ENCODE results near the gene ATP13A2. TPM values are rescaled to one million over a fixed set of nuclear protein-coding genes. Genes with fewer than 3 reads are reported as not detected.

The ATP13A2 gene
- total RNA-seq, 1 experiment from 2014 or later = 61.3 TPM

DNA sequence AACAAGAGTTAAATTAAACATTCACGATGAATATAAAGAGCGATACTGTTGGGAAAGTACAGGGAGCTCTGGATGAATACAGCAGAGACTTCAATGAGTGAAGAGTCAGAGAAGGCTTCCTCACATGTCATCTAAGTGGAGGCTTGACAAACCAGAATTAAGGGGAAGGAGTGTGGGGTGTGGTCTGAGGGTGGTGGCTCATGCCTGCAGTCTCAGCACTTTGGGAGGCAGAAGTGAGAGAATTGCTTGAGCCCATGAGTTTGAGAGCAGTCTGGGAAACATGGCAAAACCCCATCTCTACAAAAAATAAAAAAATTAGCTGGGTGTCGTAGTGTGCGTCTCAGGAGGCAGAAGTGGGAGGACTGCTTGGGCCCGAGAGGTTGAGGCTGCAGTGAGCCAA, 33.4 kb upstream of the ATP13A2 start:
- no TSS peak for BruUV-seq (replicated peaks)
- POLR2A ChIA-PET = interaction anchor here (0.7 to 2.6 kb wide), 3 partner anchors 17 to 221 kb away, joined by 3 to 9 read pairs (median 5); no protein-coding TSS in a partner anchor
- no peaks in the 10 kb centered on the region for H3K9me3 Mint-ChIP-seq (ENCODE audit: unreplicated experiment)
- H3K27me3 Mint-ChIP-seq (ENCODE audit: insufficient read depth, unreplicated experiment) = no peaks in the 10 kb centered on the region
- intact Hi-C loops (cut with micrococcal nuclease) = loop anchor here (5.0 kb wide), 2 partner anchors 33 to 133 kb away; partner anchors contain the start of gene ATP13A2
- no peak overlapping the region for H3K4me3 Mint-ChIP-seq (ENCODE audit: unreplicated experiment)
- H3K36me3 Mint-ChIP-seq (ENCODE audit: insufficient read depth, unreplicated experiment) = peaks cover 81% of the 10 kb centered on the region
- H3K4me1 Mint-ChIP-seq (ENCODE audit: insufficient read depth, unreplicated experiment) = peaks cover 11% of the 10 kb centered on the region
- no peak for DNase-seq (ENCODE audit: unreplicated experiment)
- TF ChIP-seq, protein P1, sequence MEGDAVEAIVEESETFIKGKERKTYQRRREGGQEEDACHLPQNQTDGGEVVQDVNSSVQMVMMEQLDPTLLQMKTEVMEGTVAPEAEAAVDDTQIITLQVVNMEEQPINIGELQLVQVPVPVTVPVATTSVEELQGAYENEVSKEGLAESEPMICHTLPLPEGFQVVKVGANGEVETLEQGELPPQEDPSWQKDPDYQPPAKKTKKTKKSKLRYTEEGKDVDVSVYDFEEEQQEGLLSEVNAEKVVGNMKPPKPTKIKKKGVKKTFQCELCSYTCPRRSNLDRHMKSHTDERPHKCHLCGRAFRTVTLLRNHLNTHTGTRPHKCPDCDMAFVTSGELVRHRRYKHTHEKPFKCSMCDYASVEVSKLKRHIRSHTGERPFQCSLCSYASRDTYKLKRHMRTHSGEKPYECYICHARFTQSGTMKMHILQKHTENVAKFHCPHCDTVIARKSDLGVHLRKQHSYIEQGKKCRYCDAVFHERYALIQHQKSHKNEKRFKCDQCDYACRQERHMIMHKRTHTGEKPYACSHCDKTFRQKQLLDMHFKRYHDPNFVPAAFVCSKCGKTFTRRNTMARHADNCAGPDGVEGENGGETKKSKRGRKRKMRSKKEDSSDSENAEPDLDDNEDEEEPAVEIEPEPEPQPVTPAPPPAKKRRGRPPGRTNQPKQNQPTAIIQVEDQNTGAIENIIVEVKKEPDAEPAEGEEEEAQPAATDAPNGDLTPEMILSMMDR (IDR thresholded peaks at IDR 0.05; ENCODE audit: unreplicated experiment) = no peak
- CTCF ChIA-PET = interaction anchor here (0.6 to 6.9 kb wide), 9 partner anchors 15 to 189 kb away, joined by 3 to 56 read pairs (median 4); no protein-coding TSS in a partner anchor
- peak overlapping the region; percentile 72 for H3K27ac Mint-ChIP-seq (ENCODE audit: low read depth, unreplicated experiment)

DNA sequence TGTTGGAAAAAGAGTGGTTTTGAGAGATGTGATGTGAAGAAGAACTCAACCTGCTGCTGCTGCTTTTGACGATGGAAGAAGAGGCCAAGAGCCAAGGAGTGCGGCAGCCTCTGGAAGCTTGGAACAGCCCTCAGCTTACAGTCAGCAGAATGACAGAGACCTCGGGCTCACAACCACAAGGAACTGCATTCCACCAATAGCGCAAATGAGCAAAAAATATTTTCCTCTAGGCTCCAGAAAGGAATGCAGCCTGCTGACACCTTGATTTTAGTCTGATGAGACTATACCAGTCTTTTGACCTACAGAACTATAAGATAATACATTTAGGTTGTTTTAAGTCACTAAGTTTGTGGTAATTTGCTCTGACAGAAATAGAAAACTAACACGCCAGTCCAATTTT, 31.9 kb upstream of the ATP13A2 start:
- H3K4me1 Mint-ChIP-seq (ENCODE audit: insufficient read depth, unreplicated experiment) = peaks cover 11% of the 10 kb centered on the region
- H3K27me3 Mint-ChIP-seq (ENCODE audit: insufficient read depth, unreplicated experiment) = no peaks in the 10 kb centered on the region
- H3K27ac Mint-ChIP-seq (ENCODE audit: low read depth, unreplicated experiment) = no peak overlapping the region
- CTCF ChIA-PET = interaction anchor here (0.6 to 6.9 kb wide), 3 partner anchors 14 to 92 kb away, joined by 3 to 56 read pairs (median 4); no protein-coding TSS in a partner anchor
- no peak for DNase-seq (ENCODE audit: unreplicated experiment)
- POLR2A ChIA-PET = interaction anchor here (2.6 kb wide), 1 partner anchor 15 kb away, joined by 9 read pairs; no protein-coding TSS in a partner anchor
- H3K4me3 Mint-ChIP-seq (ENCODE audit: unreplicated experiment) = no peak overlapping the region
- intact Hi-C loops (cut with micrococcal nuclease) = no loop called here
- H3K9me3 Mint-ChIP-seq (ENCODE audit: unreplicated experiment) = no peaks in the 10 kb centered on the region
- H3K36me3 Mint-ChIP-seq (ENCODE audit: insufficient read depth, unreplicated experiment) = peaks cover 74% of the 10 kb centered on the region
- BruUV-seq (replicated peaks) = no TSS peak
- TF ChIP-seq, protein P1 (IDR thresholded peaks at IDR 0.05; ENCODE audit: unreplicated experiment) = no peak

DNA sequence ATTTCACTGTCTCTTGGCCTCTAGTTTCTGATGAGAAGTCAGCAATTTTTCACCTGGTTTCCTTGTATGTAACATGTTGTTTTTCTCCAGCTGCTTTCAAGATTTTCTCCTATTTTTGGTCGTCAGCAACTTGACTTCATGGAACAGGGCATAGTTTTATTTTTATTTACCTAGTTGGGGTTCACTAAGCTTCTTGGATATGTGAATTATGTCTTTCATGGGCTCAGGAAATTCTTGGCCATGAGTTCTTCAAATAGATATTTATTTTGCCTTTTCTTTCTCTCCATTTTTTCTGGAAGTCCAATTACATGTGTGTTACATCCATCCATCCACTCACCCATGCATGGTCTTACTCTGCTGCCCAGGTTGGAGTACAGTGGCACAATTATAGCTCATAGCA, 28.4 kb upstream of the ATP13A2 start:
- ChIA-PET CTCF (interaction anchor here (1.1 kb wide), 1 partner anchor 88 kb away, joined by 3 read pairs; no protein-coding TSS in a partner anchor), POLR2A (interaction anchor here (1.3 to 1.4 kb wide), 2 partner anchors 10 to 13 kb away, joined by 3 read pairs; no protein-coding TSS in a partner anchor)
- H3K4me3 Mint-ChIP-seq (ENCODE audit: unreplicated experiment) = no peak overlapping the region
- peaks cover 3% of the 10 kb centered on the region for H3K4me1 Mint-ChIP-seq (ENCODE audit: insufficient read depth, unreplicated experiment)
- H3K27me3 Mint-ChIP-seq (ENCODE audit: insufficient read depth, unreplicated experiment) = no peaks in the 10 kb centered on the region
- intact Hi-C loops (cut with micrococcal nuclease) = no loop called here
- H3K36me3 Mint-ChIP-seq (ENCODE audit: insufficient read depth, unreplicated experiment) = peaks cover 84% of the 10 kb centered on the region
- H3K9me3 Mint-ChIP-seq (ENCODE audit: unreplicated experiment) = no peaks in the 10 kb centered on the region
- no peak overlapping the region for H3K27ac Mint-ChIP-seq (ENCODE audit: low read depth, unreplicated experiment)
- no TSS peak for BruUV-seq (replicated peaks)
- DNase-seq (ENCODE audit: unreplicated experiment) = no peak
- TF ChIP-seq, protein P1 (IDR thresholded peaks at IDR 0.05; ENCODE audit: unreplicated experiment) = no peak

DNA sequence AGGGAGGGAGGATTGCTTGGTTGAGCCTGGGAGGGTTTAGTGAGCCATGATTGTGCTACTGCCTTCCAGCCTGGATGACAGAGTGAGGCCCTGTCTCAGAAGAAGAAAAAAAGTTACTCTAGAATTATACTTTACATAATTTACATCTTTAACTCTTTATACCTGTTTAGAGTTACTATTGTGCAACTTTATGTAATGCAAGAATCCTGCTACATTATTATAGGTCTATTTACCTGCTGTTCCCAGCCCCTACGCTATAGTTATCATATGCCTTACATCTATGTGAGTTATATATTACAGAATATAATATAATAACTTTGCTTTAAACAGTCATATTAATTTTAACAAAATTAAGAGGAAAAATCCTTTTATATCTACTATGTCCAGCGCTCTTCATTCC, 27.8 kb upstream of the ATP13A2 start:
- CTCF ChIA-PET = interaction anchor here (1.1 kb wide), 1 partner anchor 88 kb away, joined by 3 read pairs; no protein-coding TSS in a partner anchor
- no peaks in the 10 kb centered on the region for H3K9me3 Mint-ChIP-seq (ENCODE audit: unreplicated experiment)
- BruUV-seq (replicated peaks) = no TSS peak
- H3K36me3 Mint-ChIP-seq (ENCODE audit: insufficient read depth, unreplicated experiment) = peaks cover 84% of the 10 kb centered on the region
- no peak overlapping the region for H3K4me3 Mint-ChIP-seq (ENCODE audit: unreplicated experiment)
- TF ChIP-seq, protein P1 (IDR thresholded peaks at IDR 0.05; ENCODE audit: unreplicated experiment) = no peak
- DNase-seq (ENCODE audit: unreplicated experiment) = no peak
- no peaks in the 10 kb centered on the region for H3K4me1 Mint-ChIP-seq (ENCODE audit: insufficient read depth, unreplicated experiment)
- no peaks in the 10 kb centered on the region for H3K27me3 Mint-ChIP-seq (ENCODE audit: insufficient read depth, unreplicated experiment)
- H3K27ac Mint-ChIP-seq (ENCODE audit: low read depth, unreplicated experiment) = no peak overlapping the region
- POLR2A ChIA-PET = interaction anchor here (1.3 kb wide), 1 partner anchor 9 kb away, joined by 3 read pairs; no protein-coding TSS in a partner anchor
- intact Hi-C loops (cut with micrococcal nuclease) = no loop called here

All from MCF 10A (cell line).